H1 (cell line): ENCODE measurements around the gene MUSTN1. TPM values are rescaled to one million over a fixed set of nuclear protein-coding genes. Genes with fewer than 3 reads are reported as not detected.

Experiments
- CBX5 ChIP-seq: fragments of 300-800, 300-1000 bp; sonication (generic); IDR thresholded peaks from 2 replicates; pipeline ENCODE4 v1.7.1; 2016; ENCODE audit warnings: antibody characterized with exemption, low read length, low read depth
- polyA plus RNA-seq, 7 experiments: library from polyadenylated mRNA; depleted of rRNA in 3 of 7; stranded (reverse) in 5 of 7; unstranded in 2 of 7; fragments of >200 nt in 5 of 7; fragments of 200-250 nt in 2 of 7; gene quantifications; 1 replicate in 5 of 7; 2 replicates in 1 of 7; 4 replicates in 1 of 7; pipeline versions ENCODE4 v1.2.1 to v1.2.3, GENCODE V29; 2011 to 2013; ENCODE audit warnings: missing spikeins in 2 of 7, mixed read lengths in 2 of 7
- total RNA-seq: library from RNA; stranded (reverse); fragmentation: NEBNext Ultra II Directional; extraction: Animal tissue kit (Norgen Biotek cat#: 25700); gene quantifications from 2 replicates; pipeline ENCODE4 v1.2.1, GENCODE V29; 2021

MUSTN1 gene
- total and polyA plus RNA-seq, 2 of the 8 experiments (the other 6 are each of a cell fraction or from before 2014, with no cell fraction given) = 1.1 to 2.4 TPM

- no peak for TF ChIP-seq CBX5
- TF ChIP-seq, all 59 proteins: peak for 0
Observed at GRCh38 chr3:52787246-52787645, 47.6 kb downstream of the MUSTN1 start (continued).
